ENCODE data around the gene PPARA.
A peak's percentile ranks its signal among the peaks of the same experiment; 100 is the strongest.

The PPARA gene

GRCh38 chr22:46239261-46240048 is 89.1 kb downstream of the PPARA start:
- Histone ChIP-seq H3K9ac (ENCODE audit: low read depth, low read length, poor library complexity) (no peak overlapping the region), H2AK5ac (ENCODE audit: low read depth, low read length) (no peak overlapping the region), H2BK120ac (ENCODE audit: low read depth, low read length) (no peak overlapping the region), H2BK15ac (ENCODE audit: low read length) (no peak overlapping the region), H3K18ac (ENCODE audit: low read length) (no peak overlapping the region), H3K4me3 (ENCODE audit: low read length in 2 of 2) (peak overlapping the region in 1 of 2 donors; percentile 53), H2BK5ac (ENCODE audit: low read length) (no peak overlapping the region), H3K79me1 (ENCODE audit: low read depth, low read length) (peaks cover 1% of the 10 kb centered on the region), H3K23ac (ENCODE audit: low read depth, low read length, poor library complexity) (no peak overlapping the region), H3K27me3 (ENCODE audit: control insufficient read depth in 3 of 3, insufficient read depth in 3 of 3, low read depth in 1 of 3, low read length in 3 of 3) (no peaks in the 10 kb centered on the region), H2AFZ (ENCODE audit: low read length) (no peak overlapping the region), H4K91ac (ENCODE audit: low read depth, low read length, poor library complexity) (no peak overlapping the region), H4K8ac (ENCODE audit: low read depth, low read length) (no peak overlapping the region), H2BK12ac (ENCODE audit: low read length) (no peak overlapping the region), H3K4me2 (ENCODE audit: insufficient read depth, low read length, poor library complexity, severe bottlenecking) (no peak overlapping the region), H3K27ac (replicated peaks; ENCODE audit: low read length) (no peak overlapping the region), H3K36me3 (replicated peaks in 1 of 2; ENCODE audit: control insufficient read depth in 2 of 2, insufficient read depth in 2 of 2, low read length in 2 of 2) (peaks cover 0 to 9% of the 10 kb centered on the region in 2 donors), H3K4ac (ENCODE audit: low read length) (no peak overlapping the region), H3K4me1 (ENCODE audit: control insufficient read depth in 2 of 2, insufficient read depth in 1 of 2, low read depth in 1 of 2, low read length in 2 of 2) (no peaks in the 10 kb centered on the region), H3K9me3 (replicated peaks in 1 of 2; ENCODE audit: control insufficient read depth in 2 of 2, insufficient read depth in 1 of 2, low read depth in 1 of 2, low read length in 2 of 2) (no peaks in the 10 kb centered on the region), H3K14ac (ENCODE audit: low read length) (peak overlapping the region; percentile 82)
- no CpG with 5 or more reads among the region's 20 CpGs for WGBS, 2 donors (ENCODE audit: extremely low coverage in 2 of 2, insufficient read length in 2 of 2, insufficient replicate concordance in 1 of 2)
- no peak for DNase-seq (ENCODE audit: low spot score)

GRCh38 chr22:46240073-46240472 is 89.7 kb downstream of the PPARA start:
- no peak for DNase-seq (ENCODE audit: low spot score)
- no peak overlapping the region for H3K4me3 ChIP-seq (ENCODE audit: low read length in 2 of 2)
- no peak overlapping the region for H2BK12ac ChIP-seq (ENCODE audit: low read length)
- H3K4me1 ChIP-seq (ENCODE audit: control insufficient read depth in 2 of 2, insufficient read depth in 1 of 2, low read depth in 1 of 2, low read length in 2 of 2) = no peaks in the 10 kb centered on the region
- H3K4ac ChIP-seq (ENCODE audit: low read length) = no peak overlapping the region
- no peak overlapping the region for H2BK15ac ChIP-seq (ENCODE audit: low read length)
- no peak overlapping the region for H2BK5ac ChIP-seq (ENCODE audit: low read length)
- no peak overlapping the region for H3K14ac ChIP-seq (ENCODE audit: low read length)
- no peak overlapping the region for H4K8ac ChIP-seq (ENCODE audit: low read depth, low read length)
- H2BK120ac ChIP-seq (ENCODE audit: low read depth, low read length) = no peak overlapping the region
- no peak overlapping the region for H3K27ac ChIP-seq (replicated peaks; ENCODE audit: low read length)
- H4K91ac ChIP-seq (ENCODE audit: low read depth, low read length, poor library complexity) = no peak overlapping the region
- peak overlapping the region; percentile 32 for H3K9ac ChIP-seq (ENCODE audit: low read depth, low read length, poor library complexity)
- H3K4me2 ChIP-seq (ENCODE audit: insufficient read depth, low read length, poor library complexity, severe bottlenecking) = no peak overlapping the region
- no peak overlapping the region for H2AK5ac ChIP-seq (ENCODE audit: low read depth, low read length)
- H3K27me3 ChIP-seq (ENCODE audit: control insufficient read depth in 3 of 3, insufficient read depth in 3 of 3, low read depth in 1 of 3, low read length in 3 of 3) = no peaks in the 10 kb centered on the region
- peaks cover 1% of the 10 kb centered on the region for H3K79me1 ChIP-seq (ENCODE audit: low read depth, low read length)
- H3K36me3 ChIP-seq (replicated peaks in 1 of 2; ENCODE audit: control insufficient read depth in 2 of 2, insufficient read depth in 2 of 2, low read length in 2 of 2) = peaks cover 2 to 15% of the 10 kb centered on the region in 2 donors
- H3K18ac ChIP-seq (ENCODE audit: low read length) = no peak overlapping the region
- H2AFZ ChIP-seq (ENCODE audit: low read length) = no peak overlapping the region
- no CpG with 5 or more reads among the region's 2 CpGs for WGBS, 2 donors (ENCODE audit: extremely low coverage in 2 of 2, insufficient read length in 2 of 2, insufficient replicate concordance in 1 of 2)
- no peak overlapping the region for H3K23ac ChIP-seq (ENCODE audit: low read depth, low read length, poor library complexity)
- H3K9me3 ChIP-seq (replicated peaks in 1 of 2; ENCODE audit: control insufficient read depth in 2 of 2, insufficient read depth in 1 of 2, low read depth in 1 of 2, low read length in 2 of 2) = no peaks in the 10 kb centered on the region

- no peak for DNase-seq (ENCODE audit: low spot score)
- no peak overlapping the region for H2BK120ac ChIP-seq (ENCODE audit: low read depth, low read length)
- no peak overlapping the region for H2BK5ac ChIP-seq (ENCODE audit: low read length)
- H3K4me3 ChIP-seq (ENCODE audit: low read length in 2 of 2) = no peak overlapping the region
- H3K9ac ChIP-seq (ENCODE audit: low read depth, low read length, poor library complexity) = no peak overlapping the region
- no peak overlapping the region for H2BK12ac ChIP-seq (ENCODE audit: low read length)
- no peak overlapping the region for H3K27ac ChIP-seq (replicated peaks; ENCODE audit: low read length)
- peaks cover 1% of the 10 kb centered on the region for H3K79me1 ChIP-seq (ENCODE audit: low read depth, low read length)
- no peak overlapping the region for H3K14ac ChIP-seq (ENCODE audit: low read length)
- no CpG with 5 or more reads among the region's 6 CpGs for WGBS, 2 donors (ENCODE audit: extremely low coverage in 2 of 2, insufficient read length in 2 of 2, insufficient replicate concordance in 1 of 2)
- H3K18ac ChIP-seq (ENCODE audit: low read length) = no peak overlapping the region
- no peaks in the 10 kb centered on the region for H3K9me3 ChIP-seq (replicated peaks in 1 of 2; ENCODE audit: control insufficient read depth in 2 of 2, insufficient read depth in 1 of 2, low read depth in 1 of 2, low read length in 2 of 2)
- no peaks in the 10 kb centered on the region for H3K27me3 ChIP-seq (ENCODE audit: control insufficient read depth in 3 of 3, insufficient read depth in 3 of 3, low read depth in 1 of 3, low read length in 3 of 3)
- no peak overlapping the region for H3K4ac ChIP-seq (ENCODE audit: low read length)
- no peak overlapping the region for H4K8ac ChIP-seq (ENCODE audit: low read depth, low read length)
- H3K4me2 ChIP-seq (ENCODE audit: insufficient read depth, low read length, poor library complexity, severe bottlenecking) = no peak overlapping the region
- H3K23ac ChIP-seq (ENCODE audit: low read depth, low read length, poor library complexity) = no peak overlapping the region
- no peak overlapping the region for H4K91ac ChIP-seq (ENCODE audit: low read depth, low read length, poor library complexity)
- H2BK15ac ChIP-seq (ENCODE audit: low read length) = no peak overlapping the region
- no peak overlapping the region for H2AFZ ChIP-seq (ENCODE audit: low read length)
- H2AK5ac ChIP-seq (ENCODE audit: low read depth, low read length) = no peak overlapping the region
- H3K36me3 ChIP-seq (replicated peaks in 1 of 2; ENCODE audit: control insufficient read depth in 2 of 2, insufficient read depth in 2 of 2, low read length in 2 of 2) = peaks cover 2 to 17% of the 10 kb centered on the region in 2 donors
- no peaks in the 10 kb centered on the region for H3K4me1 ChIP-seq (ENCODE audit: control insufficient read depth in 2 of 2, insufficient read depth in 1 of 2, low read depth in 1 of 2, low read length in 2 of 2)
Observed at GRCh38 chr22:46240506-46240905, 90.2 kb downstream of the PPARA start.

- Histone ChIP-seq H3K14ac (ENCODE audit: low read length) (no peak overlapping the region), H2AK5ac (ENCODE audit: low read depth, low read length) (no peak overlapping the region), H3K9me3 (replicated peaks in 1 of 2; ENCODE audit: control insufficient read depth in 2 of 2, insufficient read depth in 1 of 2, low read depth in 1 of 2, low read length in 2 of 2) (no peaks in the 10 kb centered on the region), H3K36me3 (replicated peaks in 1 of 2; ENCODE audit: control insufficient read depth in 2 of 2, insufficient read depth in 2 of 2, low read length in 2 of 2) (peaks cover 2 to 17% of the 10 kb centered on the region in 2 donors), H3K23ac (ENCODE audit: low read depth, low read length, poor library complexity) (no peak overlapping the region), H4K8ac (ENCODE audit: low read depth, low read length) (no peak overlapping the region), H4K91ac (ENCODE audit: low read depth, low read length, poor library complexity) (no peak overlapping the region), H3K4me2 (ENCODE audit: insufficient read depth, low read length, poor library complexity, severe bottlenecking) (no peak overlapping the region), H3K4ac (ENCODE audit: low read length) (no peak overlapping the region), H2BK12ac (ENCODE audit: low read length) (no peak overlapping the region), H3K79me1 (ENCODE audit: low read depth, low read length) (peaks cover 1% of the 10 kb centered on the region), H3K4me3 (ENCODE audit: low read length in 2 of 2) (no peak overlapping the region), H3K27me3 (ENCODE audit: control insufficient read depth in 3 of 3, insufficient read depth in 3 of 3, low read depth in 1 of 3, low read length in 3 of 3) (no peaks in the 10 kb centered on the region), H2BK15ac (ENCODE audit: low read length) (no peak overlapping the region), H3K9ac (ENCODE audit: low read depth, low read length, poor library complexity) (no peak overlapping the region), H2BK5ac (ENCODE audit: low read length) (no peak overlapping the region), H2BK120ac (ENCODE audit: low read depth, low read length) (no peak overlapping the region), H3K27ac (replicated peaks; ENCODE audit: low read length) (no peak overlapping the region), H3K4me1 (ENCODE audit: control insufficient read depth in 2 of 2, insufficient read depth in 1 of 2, low read depth in 1 of 2, low read length in 2 of 2) (no peaks in the 10 kb centered on the region), H2AFZ (ENCODE audit: low read length) (no peak overlapping the region), H3K18ac (ENCODE audit: low read length) (no peak overlapping the region)
- no peak for DNase-seq (ENCODE audit: low spot score)
- no CpG with 5 or more reads among the region's 7 CpGs for WGBS, 2 donors (ENCODE audit: extremely low coverage in 2 of 2, insufficient read length in 2 of 2, insufficient replicate concordance in 1 of 2)
Observed at GRCh38 chr22:46240907-46241306, 90.6 kb downstream of the PPARA start.
